ENCODE results near the gene GGN.

GRCh38 chr19:38375748-38376147 is 12.1 kb downstream of the GGN start:
- TF ChIP-seq, protein P1, sequence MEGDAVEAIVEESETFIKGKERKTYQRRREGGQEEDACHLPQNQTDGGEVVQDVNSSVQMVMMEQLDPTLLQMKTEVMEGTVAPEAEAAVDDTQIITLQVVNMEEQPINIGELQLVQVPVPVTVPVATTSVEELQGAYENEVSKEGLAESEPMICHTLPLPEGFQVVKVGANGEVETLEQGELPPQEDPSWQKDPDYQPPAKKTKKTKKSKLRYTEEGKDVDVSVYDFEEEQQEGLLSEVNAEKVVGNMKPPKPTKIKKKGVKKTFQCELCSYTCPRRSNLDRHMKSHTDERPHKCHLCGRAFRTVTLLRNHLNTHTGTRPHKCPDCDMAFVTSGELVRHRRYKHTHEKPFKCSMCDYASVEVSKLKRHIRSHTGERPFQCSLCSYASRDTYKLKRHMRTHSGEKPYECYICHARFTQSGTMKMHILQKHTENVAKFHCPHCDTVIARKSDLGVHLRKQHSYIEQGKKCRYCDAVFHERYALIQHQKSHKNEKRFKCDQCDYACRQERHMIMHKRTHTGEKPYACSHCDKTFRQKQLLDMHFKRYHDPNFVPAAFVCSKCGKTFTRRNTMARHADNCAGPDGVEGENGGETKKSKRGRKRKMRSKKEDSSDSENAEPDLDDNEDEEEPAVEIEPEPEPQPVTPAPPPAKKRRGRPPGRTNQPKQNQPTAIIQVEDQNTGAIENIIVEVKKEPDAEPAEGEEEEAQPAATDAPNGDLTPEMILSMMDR (IDR thresholded peaks at IDR 0.05 in 4 of 5, conservative IDR thresholded peaks at IDR 0.05 in 1 of 5), result no peak
- peak; percentile 89 to 92 for TF ChIP-seq POLR2A (IDR thresholded peaks at IDR 0.05)

Measured in gastrocnemius medialis (tissue), 4 donors.